ENCODE measurements around the gene FBXO41. TPM values are rescaled to one million over a fixed set of nuclear protein-coding genes. Genes with fewer than 3 reads are reported as not detected.
A peak's percentile ranks its signal among the peaks of the same experiment; 100 is the strongest.

Gene FBXO41
- total and polyA plus RNA-seq, 9 donors: 1.7 to 3.1 (median 2.9) TPM

- Histone ChIP-seq H3K27ac (no peak overlapping the region), H3K27me3 (no peaks in the 10 kb centered on the region), H3K4me1 (ENCODE audit: insufficient read depth) (peaks cover 1% of the 10 kb centered on the region), H3K9me3 (no peaks in the 10 kb centered on the region), H3K4me3 (no peak overlapping the region), H3K36me3 (no peaks in the 10 kb centered on the region)
- intact Hi-C loops (cut with DNase I): no loop called here
- 92 to 95% (median 93%) methylated on average over 5 of the region's 5 CpGs for whole genome bisulfite sequencing, 3 donors
- no peak for TF ChIP-seq POLR2A (IDR thresholded peaks at IDR 0.05)
- TF ChIP-seq EP300 (IDR thresholded peaks at IDR 0.05): no peak
- TF ChIP-seq CTCF (IDR thresholded peaks at IDR 0.05): no peak
- DNase-seq: no peak
Observed at GRCh38 chr2:73217160-73217559, 67.1 kb downstream of the FBXO41 start.

GRCh38 chr2:73215254-73215653 lies 69.0 kb downstream of the FBXO41 start:
- intact Hi-C loops (cut with DNase I): no loop called here
- Histone ChIP-seq H3K9me3 (no peaks in the 10 kb centered on the region), H3K4me3 (no peak overlapping the region), H3K27me3 (no peaks in the 10 kb centered on the region), H3K4me1 (ENCODE audit: insufficient read depth) (peaks cover 1% of the 10 kb centered on the region), H3K27ac (peak overlapping the region in 1 of 2 donors; percentile 88), H3K36me3 (no peaks in the 10 kb centered on the region)
- 63 to 68% (median 66%) methylated on average over 4 of the region's 4 CpGs for WGBS, 3 donors
- TF ChIP-seq POLR2A (IDR thresholded peaks at IDR 0.05) (no peak), EP300 (IDR thresholded peaks at IDR 0.05) (no peak), CTCF (IDR thresholded peaks at IDR 0.05) (no peak)
- no peak for DNase-seq

GRCh38 chr2:73214120-73215035 lies 69.9 kb downstream of the FBXO41 start, which contains the start of gene SMYD5:
TSS of gene SMYD5 (plus strand) at chr2:73214245. CDS start at chr2:73214267, 22 bp downstream.
- peak within 1 kb of the TSS; percentile 71 to 88 for H3K27ac ChIP-seq
- peak in 1 of 3 donors; percentile 17 for TF ChIP-seq CTCF (IDR thresholded peaks at IDR 0.05)
- TF ChIP-seq EP300 (IDR thresholded peaks at IDR 0.05): no peak
- peak; percentile 31 for TF ChIP-seq POLR2A (IDR thresholded peaks at IDR 0.05)
- no peaks in the 10 kb centered on the region for H3K9me3 ChIP-seq
- peaks cover 1% of the 10 kb centered on the region for H3K4me1 ChIP-seq (ENCODE audit: insufficient read depth)
- H3K27me3 ChIP-seq: no peaks in the 10 kb centered on the region
- H3K36me3 ChIP-seq: no peaks in the 10 kb centered on the region
- H3K4me3 ChIP-seq: peak within 1 kb of the TSS; percentile 60
- 1% methylated on average over 61 to 64 of the region's 64 CpGs for WGBS, 3 donors
- peak; percentile 87 to 94 (median 91) for DNase-seq
- intact Hi-C loops (cut with DNase I): no loop called here

GRCh38 chr2:73212448-73213176 lies 71.7 kb downstream of the FBXO41 start:
- Histone ChIP-seq H3K4me3 (no peak overlapping the region), H3K9me3 (no peaks in the 10 kb centered on the region), H3K27ac (no peak overlapping the region), H3K27me3 (no peaks in the 10 kb centered on the region), H3K4me1 (ENCODE audit: insufficient read depth) (peaks cover 1% of the 10 kb centered on the region), H3K36me3 (no peaks in the 10 kb centered on the region)
- DNase-seq: peak; percentile 38 to 80 (median 64)
- intact Hi-C loops (cut with DNase I): no loop called here
- TF ChIP-seq POLR2A (IDR thresholded peaks at IDR 0.05) (no peak), CTCF (IDR thresholded peaks at IDR 0.05) (peak; percentile 40 to 70 (median 57))
- WGBS, 3 donors: 54 to 56% (median 55%) methylated on average over 20 of the region's 20 CpGs
